Sigmoid colon (tissue), 4 donors: ENCODE measurements around the gene MYO1H.

Source experiments
- CTCF ChIP-seq, 4 experiments: fragments of 450-650 bp in 3 of 4; fragments of 200-600 bp in 1 of 4; IDR thresholded peaks; one replicate each; pipeline ENCODE4 v1.5.1; 2016 to 2019; ENCODE audit warnings: antibody characterized with exemption in 4 of 4, mild to moderate bottlenecking in 3 of 4, moderate library complexity in 2 of 4
- EP300 ChIP-seq, 4 donors: sonication (generic); formaldehyde crosslinking; IDR thresholded peaks; one replicate each; pipeline ENCODE4 v1.6.1; 2017; ENCODE audit warnings: antibody characterized with exemption in 4 of 4
- POLR2A ChIP-seq, 2 donors: fragments of 450-650 bp; IDR thresholded peaks; one replicate each; pipeline ENCODE4 v1.6.1; 2016; ENCODE audit warnings: antibody characterized with exemption in 2 of 2, mild to moderate bottlenecking in 2 of 2, moderate library complexity in 2 of 2
- POLR2AphosphoS5 ChIP-seq, 4 donors: sonication (generic); formaldehyde crosslinking; IDR thresholded peaks; one replicate each; pipeline ENCODE4 v1.6.1; 2017; ENCODE audit warnings: antibody characterized with exemption in 4 of 4

- TF ChIP-seq CTCF (IDR thresholded peaks at IDR 0.05): no peak
- no peak for TF ChIP-seq POLR2AphosphoS5 (IDR thresholded peaks at IDR 0.05)
- no peak for TF ChIP-seq EP300 (IDR thresholded peaks at IDR 0.05)
- no peak for TF ChIP-seq POLR2A (IDR thresholded peaks at IDR 0.05)
Observed at GRCh38 chr12:109329003-109329402, 18.7 kb upstream of the MYO1H start.
